Psoas muscle (tissue), 8 donors: ENCODE data around the gene RNF17. TPM values are rescaled to one million over a fixed set of nuclear protein-coding genes. Genes with fewer than 3 reads are reported as not detected.

ENCODE experiments used
- ATAC-seq, 4 donors: fragments of 200-7000 bp; cut with Tn5 transposase; one replicate each; pipeline ENCODE4 v1.9.1; 2020; ENCODE audit warnings: moderate library complexity in 3 of 4, mild to moderate bottlenecking in 2 of 4
- DNase-seq, 2 donors: peaks; one replicate each; pipeline ENCODE4 v3.0.0-alpha.2; 2020
- H3K27ac ChIP-seq: fragments of 200-600 bp; one replicate; pipeline ENCODE4 v1.8.0; 2022
- H3K27me3 ChIP-seq, 3 donors: fragments of 200-600 bp in 1 of 3; one replicate each; pipeline versions ENCODE4 v1.6.1 to v1.8.0; 2013 to 2022; ENCODE audit warnings: low read length in 2 of 3, mild to moderate bottlenecking in 2 of 3, moderate library complexity in 1 of 3; ENCODE audit not compliant: insufficient read depth in 3 of 3
- H3K36me3 ChIP-seq, 2 donors: fragments of 200-600 bp in 1 of 2; one replicate each; pipeline versions ENCODE4 v1.6.1 to v1.8.0; 2013 to 2022; ENCODE audit warnings: low read depth in 1 of 2, mild to moderate bottlenecking in 1 of 2, moderate library complexity in 1 of 2; ENCODE audit not compliant: insufficient read depth in 1 of 2
- H3K4me1 ChIP-seq: fragments of 200-600 bp; one replicate; pipeline ENCODE4 v1.8.0; 2022
- H3K4me3 ChIP-seq: fragments of 200-600 bp; one replicate; pipeline ENCODE4 v1.8.0; 2022; ENCODE audit warnings: mild to moderate bottlenecking
- H3K9me3 ChIP-seq: fragments of 200-600 bp; one replicate; pipeline ENCODE4 v1.8.0; 2022
- CTCF ChIP-seq: fragments of 200-600 bp; IDR thresholded peaks from one replicate; pipeline ENCODE4 v1.8.0; 2022; ENCODE audit warnings: antibody characterized with exemption
- WGBS, 3 donors: extraction: QIAGEN DNeasy Blood & Tissue Kit; methylation state at CpG; one replicate each; pipeline versions ENCODE4 v1.1.6 to v1.1.7; 2013; 5-methylcytosine and 5-hydroxymethylcytosine counted together
- intact Hi-C, 2 donors: fragments of 100-400 bp; cut with DNase I; formaldehyde crosslinking; loops; one replicate each; pipeline versions ENCODE4 v1.11.0 to v1.14.2; 2022
- polyA plus RNA-seq, 3 donors: library from polyadenylated mRNA; stranded (reverse); fragments of 200-250 nt; gene quantifications; one replicate each; pipeline ENCODE4 v1.2.3, GENCODE V29; 2013
- total RNA-seq, 4 donors: library from RNA; stranded (reverse); fragmentation: NEBNext Ultra II Directional in 2 of 4; extraction: Animal tissue kit (Norgen Biotek cat#: 25700) in 2 of 4; gene quantifications; one replicate each; pipeline versions ENCODE4 v1.2.1 to v1.2.4, GENCODE V29; 2021 to 2023
- donor health status: healthy with polysubstance abuse.
- donor health status: DM: no; HTN: no; CAD: no; lungs with moderate emphysema.
- donor health status: Bipolar disorder and iron deficiency.
- donor health status: healthy.
- donor health status: DM: yes; HTN: yes; CAD: no.
- donor health status: DM: no; HTN: no; CAD: no.
- donor health status: DM: no; HTN: no; CAD: no.
- donor health status: DM: yes; HTN: yes; CAD: no.

Gene RNF17
- total and polyA plus RNA-seq, 7 donors: 0.05 to 0.60 TPM; not detected in 5

GRCh38 chr13:24878340-24878739 lies 114.4 kb downstream of the RNF17 start:
- peaks cover 0 to 3% (median 0%) of the 10 kb centered on the region in 3 donors for H3K27me3 ChIP-seq
- intact Hi-C loops: no loop called here
- ATAC-seq (no peak), DNase-seq (no peak)
- H3K9me3 ChIP-seq: no peaks in the 10 kb centered on the region
- WGBS, 3 donors: 87 to 89% (median 88%) methylated on average over 2 of the region's 2 CpGs
- no peak overlapping the region for H3K4me3 ChIP-seq
- TF ChIP-seq CTCF: no peak
- H3K36me3 ChIP-seq: peaks cover 0 to 4% of the 10 kb centered on the region in 2 donors
- no peak overlapping the region for H3K27ac ChIP-seq
- no peaks in the 10 kb centered on the region for H3K4me1 ChIP-seq

DNA sequence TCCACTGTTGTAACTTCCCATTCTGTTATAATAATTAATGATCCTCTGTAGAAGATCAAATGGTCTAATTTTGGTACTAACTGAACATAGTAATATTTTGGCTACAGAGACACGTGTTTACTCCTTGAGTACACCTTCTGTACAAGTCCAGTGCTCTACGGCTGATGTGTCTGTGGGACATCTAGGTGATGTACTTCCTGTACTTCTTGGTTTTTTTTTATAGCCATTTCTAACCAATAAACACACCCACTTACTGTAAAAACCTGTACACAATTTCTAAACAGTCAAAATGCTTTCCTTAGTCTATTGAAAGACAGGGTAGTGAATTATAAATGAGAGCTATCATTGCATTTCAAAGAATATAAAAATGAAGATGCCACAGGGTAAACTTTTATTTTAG lies 118.7 kb downstream of the RNF17 start:
- peaks cover 0 to 7% of the 10 kb centered on the region in 2 donors for H3K36me3 ChIP-seq

GRCh38 chr13:24887759-24888158 lies 123.8 kb downstream of the RNF17 start:
- TF ChIP-seq CTCF: no peak
- Histone ChIP-seq H3K27me3 (no peaks in the 10 kb centered on the region), H3K36me3 (peaks cover 2 to 12% of the 10 kb centered on the region in 2 donors), H3K4me3 (no peak overlapping the region), H3K9me3 (no peaks in the 10 kb centered on the region), H3K27ac (no peak overlapping the region), H3K4me1 (no peaks in the 10 kb centered on the region)
- WGBS, 3 donors: 91 to 96% (median 94%) methylated on average over 6 of the region's 6 CpGs
- intact Hi-C loops: no loop called here
- DNase-seq (no peak), ATAC-seq (no peak)

More for the DNA sequence above, 118.7 kb downstream of the RNF17 start:
- intact Hi-C loops: no loop called here
- 82 to 92% (median 91%) methylated on average over 2 of the region's 2 CpGs for WGBS, 3 donors
- Histone ChIP-seq H3K27ac (no peak overlapping the region), H3K27me3 (no peaks in the 10 kb centered on the region), H3K4me3 (no peak overlapping the region), H3K9me3 (no peaks in the 10 kb centered on the region), H3K4me1 (no peaks in the 10 kb centered on the region)
- TF ChIP-seq CTCF: no peak
- no peak for ATAC-seq
- DNase-seq: no peak

GRCh38 chr13:24888291-24888931 lies 124.4 kb downstream of the RNF17 start:
- H3K9me3 ChIP-seq: no peaks in the 10 kb centered on the region
- WGBS, 3 donors: 88 to 100% (median 94%) methylated on average over 3 of the region's 3 CpGs
- H3K27ac ChIP-seq: no peak overlapping the region
- ATAC-seq (no peak), DNase-seq (no peak)
- H3K36me3 ChIP-seq: peaks cover 2 to 7% of the 10 kb centered on the region in 2 donors
- TF ChIP-seq CTCF: no peak
- H3K4me3 ChIP-seq: no peak overlapping the region
- no peaks in the 10 kb centered on the region for H3K27me3 ChIP-seq
- intact Hi-C loops: no loop called here
- no peaks in the 10 kb centered on the region for H3K4me1 ChIP-seq

- no peaks in the 10 kb centered on the region for H3K27me3 ChIP-seq
- TF ChIP-seq CTCF: no peak
- 93 to 98% (median 97%) methylated on average over 7 of the region's 7 CpGs for WGBS, 3 donors
- intact Hi-C loops: no loop called here
- H3K27ac ChIP-seq: no peak overlapping the region
- ATAC-seq: no peak
- no peaks in the 10 kb centered on the region for H3K9me3 ChIP-seq
- peaks cover 2 to 5% of the 10 kb centered on the region in 2 donors for H3K36me3 ChIP-seq
- H3K4me1 ChIP-seq: no peaks in the 10 kb centered on the region
- H3K4me3 ChIP-seq: no peak overlapping the region
- DNase-seq: no peak
Measured at GRCh38 chr13:24890256-24890655, 126.3 kb downstream of the RNF17 start.
